ENCODE measurements around the gene F5.

Gene F5

DNA sequence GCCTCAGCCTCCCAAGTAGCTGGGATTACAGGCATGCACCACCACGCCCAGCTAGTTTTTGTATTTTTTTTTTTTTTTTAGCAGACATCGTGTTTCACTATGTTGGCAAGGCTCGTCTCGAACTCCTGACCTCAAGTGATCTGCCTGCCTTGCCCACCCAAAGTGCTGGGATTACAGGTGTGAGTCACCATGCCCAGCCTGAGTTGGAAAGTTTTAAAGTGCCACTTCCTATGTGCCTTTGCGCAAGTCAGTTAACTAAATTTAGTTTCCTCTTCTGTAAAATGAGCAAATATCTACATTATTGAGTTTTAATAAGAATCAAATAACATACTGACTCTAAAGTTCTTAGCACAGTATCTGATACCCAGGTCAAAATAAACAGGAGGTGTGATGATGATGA lies 112.9 kb downstream of the F5 start:
- DNase-seq: no peak

DNA sequence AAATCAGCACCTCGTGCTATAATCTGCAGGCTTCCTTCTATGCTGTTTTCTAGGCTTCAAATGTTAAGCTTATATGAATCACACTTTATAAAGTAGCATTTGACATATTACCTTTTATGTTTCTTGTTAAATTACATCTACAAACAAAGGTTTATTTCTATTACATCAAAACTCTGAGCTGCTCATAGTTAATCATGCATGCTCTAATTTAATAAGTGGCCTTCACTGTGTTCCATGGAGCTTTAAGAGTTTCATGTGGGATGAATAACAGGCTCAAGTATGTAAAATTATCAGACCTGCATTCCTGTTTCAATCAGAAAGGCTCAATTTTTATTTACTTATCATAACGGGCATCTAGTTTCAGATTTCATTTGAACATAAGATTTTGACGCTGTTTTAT lies 113.5 kb downstream of the F5 start:
- DNase-seq: no peak

DNA sequence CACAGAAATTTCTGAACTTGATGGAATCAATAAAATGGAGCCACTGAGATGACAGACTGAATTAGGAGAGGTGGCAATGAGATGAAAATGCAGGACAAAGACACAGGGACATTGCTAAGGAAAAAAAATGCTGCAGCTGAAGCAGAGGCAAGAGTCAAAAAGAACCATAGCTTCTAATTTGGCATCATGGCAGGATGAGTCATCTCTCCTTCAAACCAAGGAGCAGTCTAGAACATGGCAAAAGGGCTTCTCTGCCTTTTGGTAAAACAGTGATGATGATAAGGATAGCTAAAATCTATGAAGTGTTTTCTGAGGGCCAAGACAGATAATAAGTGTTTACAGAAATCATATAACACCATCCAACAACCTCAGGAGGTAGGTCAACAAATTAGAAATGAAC lies 117.3 kb downstream of the F5 start:
- no peak for DNase-seq

DNA sequence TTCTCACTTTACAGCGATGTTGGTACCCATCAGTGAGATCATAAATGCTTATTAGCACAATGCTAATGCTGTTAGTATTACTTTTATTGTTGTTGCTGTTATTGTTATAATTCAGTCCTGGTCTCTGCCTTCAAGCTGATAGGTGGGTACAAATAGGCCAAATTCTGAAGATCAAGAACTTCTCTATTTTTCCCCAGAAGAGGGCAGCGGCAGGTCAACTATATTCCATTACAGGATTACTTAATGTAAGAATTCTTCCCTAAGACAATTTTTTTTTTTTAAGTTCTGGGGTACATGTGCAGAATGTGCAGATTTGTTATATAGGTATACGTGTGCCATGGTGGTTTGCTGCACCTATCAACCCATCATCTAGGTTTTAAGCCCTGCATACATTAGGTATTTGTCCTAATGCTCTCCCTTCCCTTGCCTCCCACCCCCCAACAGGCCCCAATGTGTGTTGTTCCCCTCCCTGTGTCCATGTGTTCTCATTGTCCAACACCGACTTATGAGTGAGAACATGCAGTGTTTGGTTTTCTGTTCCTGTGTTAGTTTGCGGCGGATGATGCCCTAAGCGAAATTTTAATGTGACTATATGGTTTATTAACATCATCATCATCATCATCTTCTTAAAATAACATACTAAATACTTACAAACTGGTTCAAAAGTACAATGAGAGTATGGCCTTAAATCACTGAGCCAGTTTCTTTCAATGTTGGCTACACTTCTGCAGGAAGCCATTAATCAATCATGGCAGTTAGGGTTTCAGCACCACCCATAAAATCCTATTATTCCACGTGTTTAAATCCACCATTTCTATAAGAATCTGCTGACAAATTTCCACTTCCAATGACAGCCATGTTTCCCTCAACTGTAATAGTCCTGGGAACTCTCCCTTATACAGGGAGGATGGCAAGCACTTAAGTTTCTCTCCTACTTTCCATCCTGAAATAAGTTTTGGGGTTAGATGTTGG lies 119.7 kb downstream of the F5 start:
- DNase-seq: peak; percentile 16

DNA sequence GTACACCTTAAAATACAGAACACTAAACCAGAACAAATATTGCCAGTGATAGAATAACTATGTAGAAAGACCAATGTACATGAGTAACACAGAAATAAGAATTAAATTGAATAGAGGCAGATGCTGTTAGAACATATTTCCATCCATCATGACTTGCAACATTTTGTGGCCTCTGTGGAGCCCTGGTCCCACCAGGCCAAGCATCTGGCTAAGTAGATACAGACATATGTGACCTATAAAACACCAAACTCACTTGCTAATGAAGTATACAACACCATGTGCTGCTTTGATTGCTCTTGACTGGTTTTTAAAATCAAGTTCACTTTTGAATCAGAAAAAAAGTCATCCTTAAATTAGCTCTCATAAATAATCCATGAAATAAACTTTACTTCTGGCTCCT lies 121.0 kb downstream of the F5 start:
- DNase-seq: no peak
